GM12873 (cell line): ENCODE data around the gene ASCC3.

ENCODE experiments used
- TF ChIP-seq, protein P1 (sequence below): IDR thresholded peaks from 2 replicates; pipeline ENCODE4 v1.5.1; 2012; ENCODE audit warnings: low read depth, mild to moderate bottlenecking, moderate library complexity, low read length, control low read depth; ENCODE audit not compliant: insufficient read depth; ENCODE audit errors: missing control alignments

Gene ASCC3

GRCh38 chr6:100731411-100731810 is 149.7 kb downstream of the ASCC3 start:
- TF ChIP-seq, protein P1, sequence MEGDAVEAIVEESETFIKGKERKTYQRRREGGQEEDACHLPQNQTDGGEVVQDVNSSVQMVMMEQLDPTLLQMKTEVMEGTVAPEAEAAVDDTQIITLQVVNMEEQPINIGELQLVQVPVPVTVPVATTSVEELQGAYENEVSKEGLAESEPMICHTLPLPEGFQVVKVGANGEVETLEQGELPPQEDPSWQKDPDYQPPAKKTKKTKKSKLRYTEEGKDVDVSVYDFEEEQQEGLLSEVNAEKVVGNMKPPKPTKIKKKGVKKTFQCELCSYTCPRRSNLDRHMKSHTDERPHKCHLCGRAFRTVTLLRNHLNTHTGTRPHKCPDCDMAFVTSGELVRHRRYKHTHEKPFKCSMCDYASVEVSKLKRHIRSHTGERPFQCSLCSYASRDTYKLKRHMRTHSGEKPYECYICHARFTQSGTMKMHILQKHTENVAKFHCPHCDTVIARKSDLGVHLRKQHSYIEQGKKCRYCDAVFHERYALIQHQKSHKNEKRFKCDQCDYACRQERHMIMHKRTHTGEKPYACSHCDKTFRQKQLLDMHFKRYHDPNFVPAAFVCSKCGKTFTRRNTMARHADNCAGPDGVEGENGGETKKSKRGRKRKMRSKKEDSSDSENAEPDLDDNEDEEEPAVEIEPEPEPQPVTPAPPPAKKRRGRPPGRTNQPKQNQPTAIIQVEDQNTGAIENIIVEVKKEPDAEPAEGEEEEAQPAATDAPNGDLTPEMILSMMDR: no peak

- TF ChIP-seq, protein P1: no peak
Observed at GRCh38 chr6:100730001-100730980, 150.8 kb downstream of the ASCC3 start.

GRCh38 chr6:100726666-100727065 is 154.5 kb downstream of the ASCC3 start:
- TF ChIP-seq, protein P1: no peak

DNA sequence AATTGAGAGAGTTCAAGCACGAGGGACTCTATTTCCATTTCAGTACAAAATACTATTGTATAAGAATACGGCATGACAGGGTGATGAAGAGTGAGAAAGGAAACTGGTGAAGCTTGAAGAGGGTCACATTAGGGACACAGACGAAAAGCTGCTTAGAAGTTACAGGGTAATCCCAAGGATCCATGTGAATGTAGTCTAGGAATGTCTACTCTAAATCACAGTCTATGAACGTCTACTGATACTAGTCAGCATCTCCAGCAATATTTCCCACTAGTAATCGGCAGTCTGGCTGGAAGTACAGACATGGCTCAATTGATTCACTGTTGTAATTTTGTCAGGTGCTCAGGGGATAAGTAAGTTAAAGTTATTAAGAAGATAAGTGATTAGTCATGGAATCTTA is 156.4 kb downstream of the ASCC3 start:
- TF ChIP-seq, protein P1: no peak

GRCh38 chr6:100724222-100724621 is 156.9 kb downstream of the ASCC3 start:
- TF ChIP-seq, protein P1: no peak

- TF ChIP-seq, protein P1: no peak
Observed at GRCh38 chr6:100721256-100721655, 159.9 kb downstream of the ASCC3 start.

GRCh38 chr6:100719883-100720682 is 161.0 kb downstream of the ASCC3 start:
- TF ChIP-seq, protein P1: peak; percentile 43
